NCI-H1417 treated with DMSO at 0.1 percent for 48 hours (cell line): ENCODE data around the gene ATXN7L1.
"Not testable (repeated sequence)": the region's sequence is repeated elsewhere in the genome, so short reads cannot be mapped to it uniquely, and the experiment has no call there.

Experiments used
- DNase-seq: peaks from one replicate; lab custom pipeline; 2025; lab: John Stamatoyannopoulos, UW

Gene ATXN7L1

GRCh38 chr7:105802604-105803428, 73.6 kb downstream of the ATXN7L1 start:
- no peak for DNase-seq

GRCh38 chr7:105800849-105801534, 75.4 kb downstream of the ATXN7L1 start:
- no peak for DNase-seq

GRCh38 chr7:105800442-105800841, 76.0 kb downstream of the ATXN7L1 start:
- DNase-seq: no peak

GRCh38 chr7:105799677-105800076, 76.7 kb downstream of the ATXN7L1 start:
- no peak for DNase-seq

GRCh38 chr7:105799006-105799405, 77.4 kb downstream of the ATXN7L1 start:
- DNase-seq: no peak

GRCh38 chr7:105797652-105798051, 78.7 kb downstream of the ATXN7L1 start:
- DNase-seq: no peak

- no peak for DNase-seq
These were observed 80.0 kb downstream of the ATXN7L1 start for GRCh38 chr7:105796365-105796764.

- DNase-seq: no peak
These were observed 81.4 kb downstream of the ATXN7L1 start for GRCh38 chr7:105794741-105795729.

- no peak for DNase-seq
These were observed 83.7 kb downstream of the ATXN7L1 start for GRCh38 chr7:105792488-105793370.

GRCh38 chr7:105791926-105792325, 84.5 kb downstream of the ATXN7L1 start:
- DNase-seq: no peak

GRCh38 chr7:105790996-105791395, 85.4 kb downstream of the ATXN7L1 start:
- no peak for DNase-seq

- not testable (repeated sequence) for DNase-seq
These were observed 85.9 kb downstream of the ATXN7L1 start for GRCh38 chr7:105790452-105790851.

GRCh38 chr7:105788816-105789349, 87.5 kb downstream of the ATXN7L1 start:
- DNase-seq: no peak

- DNase-seq: no peak
These were observed 88.0 kb downstream of the ATXN7L1 start for GRCh38 chr7:105788356-105788755.

GRCh38 chr7:105787793-105788192, 88.6 kb downstream of the ATXN7L1 start:
- DNase-seq: no peak

GRCh38 chr7:105786520-105787470, 89.6 kb downstream of the ATXN7L1 start:
- no peak for DNase-seq

GRCh38 chr7:105782391-105783042, 93.9 kb downstream of the ATXN7L1 start:
- no peak for DNase-seq

GRCh38 chr7:105779856-105780780, 96.3 kb downstream of the ATXN7L1 start:
- DNase-seq: no peak
